ENCODE results near the gene SCAF1. TPM values are rescaled to one million over a fixed set of nuclear protein-coding genes. Genes with fewer than 3 reads are reported as not detected.
A peak's percentile ranks its signal among the peaks of the same experiment; 100 is the strongest.

SCAF1 gene
- total and polyA plus RNA-seq, 10 of the 15 experiments (the other 5 are each of a cell fraction or from before 2014, with no cell fraction given) = 0.18 to 77.0 (median 5.3) TPM

DNA sequence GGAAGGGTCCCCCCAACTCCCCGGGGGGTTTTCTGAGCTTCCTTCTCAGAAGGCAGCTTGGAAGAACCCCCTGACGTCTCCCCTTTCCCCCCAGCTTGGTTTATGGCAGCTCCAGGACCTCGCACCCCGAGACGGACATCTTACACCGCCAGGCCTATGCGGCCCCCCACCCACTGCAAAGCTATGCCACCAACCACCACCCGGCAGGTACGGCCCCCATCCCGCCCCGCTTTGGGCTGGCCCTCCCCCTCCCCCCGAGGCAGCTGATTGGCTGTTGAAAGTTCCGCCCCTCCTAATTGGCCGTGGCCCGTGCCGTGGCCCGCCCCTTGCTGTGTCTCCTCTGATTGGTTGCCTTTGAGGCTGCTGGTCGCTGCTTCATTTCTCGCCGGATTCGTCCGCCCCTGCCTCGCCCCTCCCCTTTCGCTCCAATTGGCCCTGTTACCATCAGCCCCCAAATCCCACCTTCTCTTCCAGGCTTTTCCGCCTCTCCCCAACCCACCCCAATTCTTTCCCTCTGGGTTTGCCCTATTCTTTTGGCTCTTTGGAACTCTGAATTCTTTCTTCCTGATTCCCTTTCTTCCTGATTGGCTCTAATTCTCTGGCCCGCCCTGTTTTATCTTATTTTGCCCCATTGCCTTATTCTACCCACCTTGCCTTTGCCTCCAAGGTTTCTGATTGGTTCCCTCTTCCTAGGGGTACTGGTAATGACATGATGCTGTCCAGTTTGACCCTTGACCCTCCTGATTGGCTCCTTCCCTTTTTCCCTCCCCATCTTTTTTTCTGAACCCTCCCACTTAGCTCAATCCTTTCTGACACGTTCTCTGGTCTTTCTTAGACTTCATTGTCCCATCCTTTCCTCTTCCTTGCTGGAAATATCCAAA, 48.5 kb upstream of the SCAF1 start (continued):
- TF ChIP-seq, protein P1, sequence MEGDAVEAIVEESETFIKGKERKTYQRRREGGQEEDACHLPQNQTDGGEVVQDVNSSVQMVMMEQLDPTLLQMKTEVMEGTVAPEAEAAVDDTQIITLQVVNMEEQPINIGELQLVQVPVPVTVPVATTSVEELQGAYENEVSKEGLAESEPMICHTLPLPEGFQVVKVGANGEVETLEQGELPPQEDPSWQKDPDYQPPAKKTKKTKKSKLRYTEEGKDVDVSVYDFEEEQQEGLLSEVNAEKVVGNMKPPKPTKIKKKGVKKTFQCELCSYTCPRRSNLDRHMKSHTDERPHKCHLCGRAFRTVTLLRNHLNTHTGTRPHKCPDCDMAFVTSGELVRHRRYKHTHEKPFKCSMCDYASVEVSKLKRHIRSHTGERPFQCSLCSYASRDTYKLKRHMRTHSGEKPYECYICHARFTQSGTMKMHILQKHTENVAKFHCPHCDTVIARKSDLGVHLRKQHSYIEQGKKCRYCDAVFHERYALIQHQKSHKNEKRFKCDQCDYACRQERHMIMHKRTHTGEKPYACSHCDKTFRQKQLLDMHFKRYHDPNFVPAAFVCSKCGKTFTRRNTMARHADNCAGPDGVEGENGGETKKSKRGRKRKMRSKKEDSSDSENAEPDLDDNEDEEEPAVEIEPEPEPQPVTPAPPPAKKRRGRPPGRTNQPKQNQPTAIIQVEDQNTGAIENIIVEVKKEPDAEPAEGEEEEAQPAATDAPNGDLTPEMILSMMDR (IDR thresholded peaks at IDR 0.05 in 2 of 3, conservative IDR thresholded peaks at IDR 0.05 in 1 of 3; ENCODE audit: control insufficient read depth in 2 of 3, extremely low read depth in 1 of 3, insufficient read depth in 1 of 3, low read depth in 3 of 3, low read length in 3 of 3) = no peak
- TF ChIP-seq JUND (IDR thresholded peaks at IDR 0.05; ENCODE audit: low read depth, low read length) (no peak), TCF7 (IDR thresholded peaks at IDR 0.05; ENCODE audit: borderline replicate concordance) (no peak), BACH1 (IDR thresholded peaks at IDR 0.05; ENCODE audit: borderline replicate concordance) (no peak), TCF3 (IDR thresholded peaks at IDR 0.05; ENCODE audit: borderline replicate concordance, insufficient read depth, low read depth, low read length) (no peak), EGR1 (IDR thresholded peaks at IDR 0.05; ENCODE audit: borderline replicate concordance in 1 of 2, low read depth in 2 of 2, low read length in 2 of 2) (0 out of 3 replicates have a peak, but pooled peaks of 1 of the 2 experiments have one; percentile 10), CBX5 (IDR thresholded peaks at IDR 0.05; ENCODE audit: low read depth) (no peak), SPI1 (IDR thresholded peaks at IDR 0.05; ENCODE audit: borderline replicate concordance, insufficient read depth, low read depth, low read length) (no peak), HCFC1 (IDR thresholded peaks at IDR 0.05; ENCODE audit: low read length) (0 out of 2 replicates have a peak, but pooled peaks have one; percentile 8), FOS (IDR thresholded peaks at IDR 0.05; ENCODE audit: borderline replicate concordance, extremely low read depth, insufficient read length) (peak; percentile 45), NFYB (IDR thresholded peaks at IDR 0.05; ENCODE audit: insufficient read depth, low read depth, low read length) (peak; percentile 94), SUZ12 (IDR thresholded peaks at IDR 0.05; ENCODE audit: unreplicated experiment) (no peak), SIX5 (IDR thresholded peaks at IDR 0.05; ENCODE audit: low read depth, low read length, severe bottlenecking) (no peak), RBBP5 (conservative IDR thresholded peaks at IDR 0.05) (no peak)
- TF ChIP-seq, protein P2, sequence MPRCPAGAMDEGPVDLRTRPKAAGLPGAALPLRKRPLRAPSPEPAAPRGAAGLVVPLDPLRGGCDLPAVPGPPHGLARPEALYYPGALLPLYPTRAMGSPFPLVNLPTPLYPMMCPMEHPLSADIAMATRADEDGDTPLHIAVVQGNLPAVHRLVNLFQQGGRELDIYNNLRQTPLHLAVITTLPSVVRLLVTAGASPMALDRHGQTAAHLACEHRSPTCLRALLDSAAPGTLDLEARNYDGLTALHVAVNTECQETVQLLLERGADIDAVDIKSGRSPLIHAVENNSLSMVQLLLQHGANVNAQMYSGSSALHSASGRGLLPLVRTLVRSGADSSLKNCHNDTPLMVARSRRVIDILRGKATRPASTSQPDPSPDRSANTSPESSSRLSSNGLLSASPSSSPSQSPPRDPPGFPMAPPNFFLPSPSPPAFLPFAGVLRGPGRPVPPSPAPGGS (IDR thresholded peaks at IDR 0.05; ENCODE audit: borderline replicate concordance, insufficient read depth, low read depth, low read length, poor library complexity, severe bottlenecking) = no peak
- TF ChIP-seq, protein P3, sequence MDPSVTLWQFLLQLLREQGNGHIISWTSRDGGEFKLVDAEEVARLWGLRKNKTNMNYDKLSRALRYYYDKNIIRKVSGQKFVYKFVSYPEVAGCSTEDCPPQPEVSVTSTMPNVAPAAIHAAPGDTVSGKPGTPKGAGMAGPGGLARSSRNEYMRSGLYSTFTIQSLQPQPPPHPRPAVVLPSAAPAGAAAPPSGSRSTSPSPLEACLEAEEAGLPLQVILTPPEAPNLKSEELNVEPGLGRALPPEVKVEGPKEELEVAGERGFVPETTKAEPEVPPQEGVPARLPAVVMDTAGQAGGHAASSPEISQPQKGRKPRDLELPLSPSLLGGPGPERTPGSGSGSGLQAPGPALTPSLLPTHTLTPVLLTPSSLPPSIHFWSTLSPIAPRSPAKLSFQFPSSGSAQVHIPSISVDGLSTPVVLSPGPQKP (IDR thresholded peaks at IDR 0.05; ENCODE audit: low read depth, low read length) = no peak
- TF ChIP-seq, protein P4, sequence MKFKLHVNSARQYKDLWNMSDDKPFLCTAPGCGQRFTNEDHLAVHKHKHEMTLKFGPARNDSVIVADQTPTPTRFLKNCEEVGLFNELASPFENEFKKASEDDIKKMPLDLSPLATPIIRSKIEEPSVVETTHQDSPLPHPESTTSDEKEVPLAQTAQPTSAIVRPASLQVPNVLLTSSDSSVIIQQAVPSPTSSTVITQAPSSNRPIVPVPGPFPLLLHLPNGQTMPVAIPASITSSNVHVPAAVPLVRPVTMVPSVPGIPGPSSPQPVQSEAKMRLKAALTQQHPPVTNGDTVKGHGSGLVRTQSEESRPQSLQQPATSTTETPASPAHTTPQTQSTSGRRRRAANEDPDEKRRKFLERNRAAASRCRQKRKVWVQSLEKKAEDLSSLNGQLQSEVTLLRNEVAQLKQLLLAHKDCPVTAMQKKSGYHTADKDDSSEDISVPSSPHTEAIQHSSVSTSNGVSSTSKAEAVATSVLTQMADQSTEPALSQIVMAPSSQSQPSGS (IDR thresholded peaks at IDR 0.05; ENCODE audit: low read length) = no peak
- TF ChIP-seq, protein P5, sequence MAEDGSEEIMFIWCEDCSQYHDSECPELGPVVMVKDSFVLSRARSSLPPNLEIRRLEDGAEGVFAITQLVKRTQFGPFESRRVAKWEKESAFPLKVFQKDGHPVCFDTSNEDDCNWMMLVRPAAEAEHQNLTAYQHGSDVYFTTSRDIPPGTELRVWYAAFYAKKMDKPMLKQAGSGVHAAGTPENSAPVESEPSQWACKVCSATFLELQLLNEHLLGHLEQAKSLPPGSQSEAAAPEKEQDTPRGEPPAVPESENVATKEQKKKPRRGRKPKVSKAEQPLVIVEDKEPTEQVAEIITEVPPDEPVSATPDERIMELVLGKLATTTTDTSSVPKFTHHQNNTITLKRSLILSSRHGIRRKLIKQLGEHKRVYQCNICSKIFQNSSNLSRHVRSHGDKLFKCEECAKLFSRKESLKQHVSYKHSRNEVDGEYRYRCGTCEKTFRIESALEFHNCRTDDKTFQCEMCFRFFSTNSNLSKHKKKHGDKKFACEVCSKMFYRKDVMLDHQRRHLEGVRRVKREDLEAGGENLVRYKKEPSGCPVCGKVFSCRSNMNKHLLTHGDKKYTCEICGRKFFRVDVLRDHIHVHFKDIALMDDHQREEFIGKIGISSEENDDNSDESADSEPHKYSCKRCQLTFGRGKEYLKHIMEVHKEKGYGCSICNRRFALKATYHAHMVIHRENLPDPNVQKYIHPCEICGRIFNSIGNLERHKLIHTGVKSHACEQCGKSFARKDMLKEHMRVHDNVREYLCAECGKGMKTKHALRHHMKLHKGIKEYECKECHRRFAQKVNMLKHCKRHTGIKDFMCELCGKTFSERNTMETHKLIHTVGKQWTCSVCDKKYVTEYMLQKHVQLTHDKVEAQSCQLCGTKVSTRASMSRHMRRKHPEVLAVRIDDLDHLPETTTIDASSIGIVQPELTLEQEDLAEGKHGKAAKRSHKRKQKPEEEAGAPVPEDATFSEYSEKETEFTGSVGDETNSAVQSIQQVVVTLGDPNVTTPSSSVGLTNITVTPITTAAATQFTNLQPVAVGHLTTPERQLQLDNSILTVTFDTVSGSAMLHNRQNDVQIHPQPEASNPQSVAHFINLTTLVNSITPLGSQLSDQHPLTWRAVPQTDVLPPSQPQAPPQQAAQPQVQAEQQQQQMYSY (CRISPR knock-in tag; IDR thresholded peaks at IDR 0.05) = no peak
